Karpas-422 (cell line): Measurements from ENCODE around the gene RAD51B. TPM values are rescaled to one million over a fixed set of nuclear protein-coding genes. Genes with fewer than 3 reads are reported as not detected.
A peak's percentile ranks its signal among the peaks of the same experiment; 100 is the strongest.

Source experiments
- DNase-seq: peaks from one replicate; pipeline ENCODE4 v3.0.0-alpha.2; 2015
- H2AFZ ChIP-seq: fragments of 200-600 bp; sonication (generic); 2 replicates; pipeline ENCODE4 v1.6.1; 2014; ENCODE audit warnings: antibody characterized with exemption, low read length, mixed read lengths
- H3K27ac ChIP-seq: fragments of 200-600 bp; sonication (generic); 2 replicates; pipeline ENCODE4 v1.5.1; 2014; ENCODE audit warnings: mild to moderate bottlenecking, low read length, moderate library complexity
- H3K27me3 ChIP-seq: fragments of 200-600 bp; sonication (generic); 2 replicates; pipeline ENCODE4 v1.6.1; 2014; ENCODE audit warnings: low read length, mixed read lengths
- H3K36me3 ChIP-seq: fragments of 200-600 bp; sonication (generic); 2 replicates; pipeline ENCODE4 v1.6.1; 2014; ENCODE audit warnings: low read length, mixed read lengths; ENCODE audit not compliant: insufficient read depth
- H3K4me1 ChIP-seq: fragments of 200-600 bp; sonication (generic); 2 replicates; pipeline ENCODE4 v1.6.1; 2014; ENCODE audit warnings: mild to moderate bottlenecking, low read length, mixed read lengths
- H3K4me2 ChIP-seq: fragments of 200-600 bp; sonication (generic); 2 replicates; pipeline ENCODE4 v1.6.1; 2014; ENCODE audit warnings: low read length, low read depth, mild to moderate bottlenecking; ENCODE audit not compliant: poor library complexity, severe bottlenecking
- H3K4me3 ChIP-seq: fragments of 200-600 bp; sonication (generic); 2 replicates; pipeline ENCODE4 v1.5.1; 2014; ENCODE audit warnings: mild to moderate bottlenecking, antibody characterized with exemption, low read length, mixed read lengths
- H3K79me2 ChIP-seq: fragments of 200-600 bp; sonication (generic); 2 replicates; pipeline ENCODE4 v1.6.1; 2014; ENCODE audit warnings: mild to moderate bottlenecking, low read length, mixed read lengths
- H3K9ac ChIP-seq: fragments of 200-600 bp; sonication (generic); 2 replicates; pipeline ENCODE4 v1.6.0; 2014; ENCODE audit warnings: low read length
- H3K9me2 ChIP-seq: fragments of 200-600 bp; sonication (generic), shearing (Covaris generic); replicated peaks from 2 replicates; pipeline ENCODE4 v1.6.0; 2014; ENCODE audit warnings: mild to moderate bottlenecking, low read length, moderate library complexity; ENCODE audit not compliant: insufficient read depth
- H3K9me3 ChIP-seq: fragments of 300-700, 200-600 bp; sonication (generic); 2 replicates; pipeline ENCODE4 v1.6.1; 2014; ENCODE audit warnings: low read length, mixed read lengths
- H4K20me1 ChIP-seq: fragments of 200-600 bp; sonication (generic); 2 replicates; pipeline ENCODE4 v1.6.1; 2014; ENCODE audit warnings: mild to moderate bottlenecking, antibody characterized with exemption, low read length, low read depth; ENCODE audit not compliant: insufficient read depth
- total RNA-seq: library from RNA; depleted of rRNA; stranded (reverse); fragments of >200 nt; shearing (Covaris generic); gene quantifications from 2 replicates; pipeline ENCODE4 v1.2.3, GENCODE V29; 2014; ENCODE audit warnings: low replicate concordance

Gene RAD51B
- total RNA-seq, 1 experiment from 2014 or later: 107 TPM

DNA sequence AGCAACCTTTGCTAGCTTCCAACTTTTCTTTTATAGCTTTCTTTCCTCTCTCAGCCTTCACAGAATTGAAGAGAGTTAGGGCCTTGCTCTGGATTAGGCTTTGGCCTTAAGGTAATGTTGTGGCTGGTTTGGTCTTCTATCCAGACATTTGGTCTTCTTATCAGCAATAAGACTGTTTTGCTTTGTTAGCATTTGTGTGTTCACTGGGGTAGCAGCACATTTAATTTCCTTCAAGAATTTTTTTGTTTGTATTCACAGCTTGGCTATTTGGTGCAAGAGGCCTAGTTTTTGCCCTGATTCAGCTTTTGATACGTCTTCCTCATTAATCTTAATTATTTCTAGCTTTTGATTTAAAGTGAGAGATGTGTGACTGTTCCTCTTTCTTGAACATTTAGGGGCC, 130.8 kb downstream of the RAD51B start:
- no peak overlapping the region for H2AFZ ChIP-seq

GRCh38 chr14:67951529-67952135, 132.1 kb downstream of the RAD51B start:
- no peak overlapping the region for H3K4me3 ChIP-seq
- H3K4me1 ChIP-seq: no peaks in the 10 kb centered on the region
- H3K27ac ChIP-seq: no peak overlapping the region
- no peaks in the 10 kb centered on the region for H3K79me2 ChIP-seq
- no peak for DNase-seq
- peaks cover 13% of the 10 kb centered on the region; the same call in 1 of the 2 replicates for H4K20me1 ChIP-seq
- H3K4me2 ChIP-seq: no peak overlapping the region
- no peaks in the 10 kb centered on the region for H3K9me2 ChIP-seq
- H2AFZ ChIP-seq: no peak overlapping the region
- no peaks in the 10 kb centered on the region for H3K36me3 ChIP-seq
- H3K9ac ChIP-seq: no peak overlapping the region
- H3K27me3 ChIP-seq: no peaks in the 10 kb centered on the region
- H3K9me3 ChIP-seq: no peaks in the 10 kb centered on the region

More for the DNA sequence above, 130.8 kb downstream of the RAD51B start:
- no peak overlapping the region for H3K9ac ChIP-seq
- no peaks in the 10 kb centered on the region for H3K4me1 ChIP-seq
- no peak overlapping the region for H3K4me2 ChIP-seq
- H3K4me3 ChIP-seq: no peak overlapping the region
- H3K79me2 ChIP-seq: no peaks in the 10 kb centered on the region
- no peaks in the 10 kb centered on the region for H3K9me2 ChIP-seq
- H3K36me3 ChIP-seq: no peaks in the 10 kb centered on the region
- H3K9me3 ChIP-seq: no peaks in the 10 kb centered on the region
- no peak for DNase-seq
- H3K27me3 ChIP-seq: no peaks in the 10 kb centered on the region
- peaks cover 13% of the 10 kb centered on the region; the same call in 1 of the 2 replicates for H4K20me1 ChIP-seq
- no peak overlapping the region for H3K27ac ChIP-seq

GRCh38 chr14:67952381-67952780, 132.8 kb downstream of the RAD51B start:
- no peak overlapping the region for H3K27ac ChIP-seq
- no peaks in the 10 kb centered on the region for H3K36me3 ChIP-seq
- H3K4me2 ChIP-seq: no peak overlapping the region
- no peaks in the 10 kb centered on the region for H3K9me3 ChIP-seq
- no peak overlapping the region for H2AFZ ChIP-seq
- no peaks in the 10 kb centered on the region for H3K4me1 ChIP-seq
- no peak overlapping the region for H3K9ac ChIP-seq
- no peak overlapping the region for H3K4me3 ChIP-seq
- peaks cover 13% of the 10 kb centered on the region; the same call in 1 of the 2 replicates for H4K20me1 ChIP-seq
- H3K9me2 ChIP-seq: no peaks in the 10 kb centered on the region
- H3K79me2 ChIP-seq: no peaks in the 10 kb centered on the region
- H3K27me3 ChIP-seq: no peaks in the 10 kb centered on the region
- no peak for DNase-seq

DNA sequence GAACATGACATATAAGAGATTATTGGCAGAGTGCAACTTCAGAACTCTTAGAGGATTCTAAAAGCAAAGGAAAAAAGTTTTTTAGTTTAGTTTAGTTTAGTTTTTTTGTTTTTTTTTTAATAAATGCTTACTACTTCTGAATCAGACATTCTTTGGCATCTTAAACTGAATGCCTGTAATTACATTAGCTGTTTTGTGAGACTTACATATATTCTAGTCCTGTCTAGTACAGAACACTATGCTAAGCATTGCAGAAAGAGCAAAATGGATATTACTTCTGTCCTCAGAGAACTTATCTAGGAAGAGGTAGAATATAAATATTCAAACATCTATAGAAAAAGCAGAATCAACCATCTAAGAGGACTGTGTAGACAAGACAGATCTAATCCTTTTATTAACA, 133.2 kb downstream of the RAD51B start:
- Histone ChIP-seq H3K4me1 (no peaks in the 10 kb centered on the region), H4K20me1 (peaks cover 13% of the 10 kb centered on the region; the same call in 1 of the 2 replicates), H2AFZ (no peak overlapping the region), H3K9me3 (no peaks in the 10 kb centered on the region), H3K36me3 (no peaks in the 10 kb centered on the region), H3K4me3 (no peak overlapping the region), H3K27me3 (no peaks in the 10 kb centered on the region), H3K9me2 (no peaks in the 10 kb centered on the region), H3K79me2 (no peaks in the 10 kb centered on the region), H3K9ac (no peak overlapping the region), H3K27ac (no peak overlapping the region), H3K4me2 (no peak overlapping the region)
- DNase-seq: no peak

- H3K4me1 ChIP-seq: no peaks in the 10 kb centered on the region
These were observed 135.7 kb downstream of the RAD51B start for GRCh38 chr14:67955261-67955660.

DNA sequence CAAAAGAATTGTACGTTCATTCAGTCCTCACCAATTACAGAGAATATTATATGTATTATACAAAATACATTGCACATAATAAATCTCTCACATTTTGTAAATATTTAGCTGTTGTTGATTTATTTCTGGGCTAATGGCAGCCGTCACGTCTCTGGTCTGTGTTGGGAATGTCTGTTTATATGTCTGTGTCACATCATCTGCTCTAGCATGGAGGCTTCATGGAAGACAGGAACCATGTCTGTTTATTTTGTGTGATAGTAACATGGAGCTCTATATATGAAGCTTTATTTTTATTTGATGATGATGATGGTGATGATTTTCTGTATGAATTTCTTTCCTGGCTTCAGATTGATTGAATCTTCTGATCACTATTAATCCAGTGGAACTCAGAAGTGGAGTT, 138.4 kb downstream of the RAD51B start:
- H3K9me2 ChIP-seq: no peaks in the 10 kb centered on the region
- H3K4me2 ChIP-seq: no peak overlapping the region
- H2AFZ ChIP-seq: no peak overlapping the region
- no peaks in the 10 kb centered on the region for H3K79me2 ChIP-seq
- H3K4me3 ChIP-seq: no peak overlapping the region
- no peaks in the 10 kb centered on the region for H3K36me3 ChIP-seq
- H3K9me3 ChIP-seq: no peaks in the 10 kb centered on the region
- H3K9ac ChIP-seq: no peak overlapping the region
- H3K4me1 ChIP-seq: peaks cover 19% of the 10 kb centered on the region
- H3K27ac ChIP-seq: no peak overlapping the region
- no peaks in the 10 kb centered on the region for H3K27me3 ChIP-seq
- DNase-seq: no peak
- 0 out of 2 replicates have a peak, but pooled peaks cover 12% of the 10 kb centered on the region for H4K20me1 ChIP-seq

More at GRCh38 chr14:67955261-67955660, 135.7 kb downstream of the RAD51B start:
- no peak overlapping the region for H2AFZ ChIP-seq
- DNase-seq: no peak
- peaks cover 13% of the 10 kb centered on the region; the same call in 1 of the 2 replicates for H4K20me1 ChIP-seq
- H3K79me2 ChIP-seq: no peaks in the 10 kb centered on the region
- H3K9ac ChIP-seq: no peak overlapping the region
- no peaks in the 10 kb centered on the region for H3K36me3 ChIP-seq
- no peaks in the 10 kb centered on the region for H3K9me3 ChIP-seq
- H3K27ac ChIP-seq: no peak overlapping the region
- H3K4me3 ChIP-seq: no peak overlapping the region
- no peak overlapping the region for H3K4me2 ChIP-seq
- no peaks in the 10 kb centered on the region for H3K27me3 ChIP-seq
- H3K9me2 ChIP-seq: no peaks in the 10 kb centered on the region

- Histone ChIP-seq H3K36me3 (no peaks in the 10 kb centered on the region; the same call in 1 of the 2 replicates), H3K9me2 (no peaks in the 10 kb centered on the region), H3K4me2 (peak overlapping the region; percentile 38), H4K20me1 (peaks cover 4% of the 10 kb centered on the region; the same call in 1 of the 2 replicates), H3K27ac (peak overlapping the region; percentile 21; the same call in 1 of the 2 replicates), H2AFZ (no peak overlapping the region), H3K9ac (no peak overlapping the region), H3K79me2 (no peaks in the 10 kb centered on the region), H3K4me3 (peak overlapping the region; percentile 6; the same call in 1 of the 2 replicates), H3K4me1 (peaks cover 21% of the 10 kb centered on the region), H3K9me3 (no peaks in the 10 kb centered on the region), H3K27me3 (no peaks in the 10 kb centered on the region)
- no peak for DNase-seq
These were observed 142.1 kb downstream of the RAD51B start for GRCh38 chr14:67961676-67962075.

DNA sequence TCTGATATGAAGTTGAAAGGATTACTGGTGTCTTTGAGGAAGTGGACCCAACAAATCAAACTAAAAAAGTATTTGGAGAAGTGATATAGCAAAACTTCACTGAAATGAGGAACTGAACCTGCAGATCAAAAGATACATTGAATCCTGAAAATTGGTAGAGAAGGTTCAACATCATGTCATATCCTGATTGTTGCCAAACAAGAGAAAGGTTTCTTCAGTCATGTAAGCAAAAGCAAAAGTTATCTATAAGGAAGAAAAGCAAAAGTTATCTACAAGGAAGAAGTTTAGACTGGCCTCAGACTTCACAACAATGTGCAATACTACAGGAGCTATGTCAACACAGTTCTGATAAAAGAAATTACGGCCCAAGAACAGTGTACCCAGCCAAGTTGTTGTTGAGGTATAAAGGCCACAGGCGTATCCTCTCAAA, 142.7 kb downstream of the RAD51B start:
- Histone ChIP-seq H3K4me2 (peak overlapping the region; percentile 38), H3K79me2 (no peaks in the 10 kb centered on the region), H3K9me3 (no peaks in the 10 kb centered on the region), H3K4me1 (peaks cover 21% of the 10 kb centered on the region), H4K20me1 (peaks cover 4% of the 10 kb centered on the region; the same call in 1 of the 2 replicates), H3K4me3 (peak overlapping the region; percentile 6; the same call in 1 of the 2 replicates), H3K9ac (no peak overlapping the region), H2AFZ (no peak overlapping the region), H3K27me3 (no peaks in the 10 kb centered on the region), H3K27ac (peak overlapping the region; percentile 21; the same call in 1 of the 2 replicates), H3K36me3 (no peaks in the 10 kb centered on the region; the same call in 1 of the 2 replicates), H3K9me2 (no peaks in the 10 kb centered on the region)
- DNase-seq: peak; percentile 82
